ENCODE measurements around the gene LGALS8.

LGALS8 gene

DNA sequence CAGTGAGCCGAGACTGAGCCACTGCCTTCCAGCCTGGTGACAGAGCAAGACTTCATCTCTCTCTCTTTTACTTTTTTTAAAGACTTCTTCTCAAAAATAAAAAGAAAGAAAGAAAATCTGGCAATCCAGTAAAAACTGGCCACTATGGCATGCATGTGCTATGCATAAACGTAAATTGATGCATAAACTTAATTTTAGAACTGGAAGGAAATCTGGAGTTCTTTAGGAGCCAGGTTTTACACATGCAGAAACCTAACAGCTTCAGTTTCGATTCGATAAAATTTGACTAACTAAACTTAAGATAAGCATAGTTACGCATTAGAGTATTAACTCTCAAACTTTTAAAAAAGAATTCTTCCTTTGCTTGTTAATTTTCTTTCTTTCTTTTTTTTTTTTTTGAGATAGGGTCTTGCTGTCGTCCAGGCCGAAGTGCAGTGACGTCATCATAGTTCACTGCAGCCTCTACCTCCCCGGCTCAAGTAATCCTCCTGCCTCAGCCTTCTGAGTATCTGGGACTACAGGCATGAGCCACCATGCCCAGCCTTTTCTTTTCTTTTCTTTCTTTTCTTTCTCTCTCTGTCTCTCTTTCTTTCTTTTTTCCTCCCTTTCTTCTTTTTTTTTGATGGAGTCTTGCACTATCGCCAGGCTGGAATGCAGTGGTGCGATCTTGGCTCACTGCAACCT lies 11.9 kb upstream of the LGALS8 start:
- no peak for DNase-seq (ENCODE audit: extremely low read depth, low read depth)
- TF ChIP-seq CTCF (IDR thresholded peaks at IDR 0.05; ENCODE audit: low read depth, low read length) = no peak

- no peak for TF ChIP-seq CTCF (IDR thresholded peaks at IDR 0.05; ENCODE audit: low read depth, low read length)
- DNase-seq (ENCODE audit: extremely low read depth, low read depth) = no peak
These were observed 8.9 kb upstream of the LGALS8 start for GRCh38 chr1:236514703-236515442.

DNA sequence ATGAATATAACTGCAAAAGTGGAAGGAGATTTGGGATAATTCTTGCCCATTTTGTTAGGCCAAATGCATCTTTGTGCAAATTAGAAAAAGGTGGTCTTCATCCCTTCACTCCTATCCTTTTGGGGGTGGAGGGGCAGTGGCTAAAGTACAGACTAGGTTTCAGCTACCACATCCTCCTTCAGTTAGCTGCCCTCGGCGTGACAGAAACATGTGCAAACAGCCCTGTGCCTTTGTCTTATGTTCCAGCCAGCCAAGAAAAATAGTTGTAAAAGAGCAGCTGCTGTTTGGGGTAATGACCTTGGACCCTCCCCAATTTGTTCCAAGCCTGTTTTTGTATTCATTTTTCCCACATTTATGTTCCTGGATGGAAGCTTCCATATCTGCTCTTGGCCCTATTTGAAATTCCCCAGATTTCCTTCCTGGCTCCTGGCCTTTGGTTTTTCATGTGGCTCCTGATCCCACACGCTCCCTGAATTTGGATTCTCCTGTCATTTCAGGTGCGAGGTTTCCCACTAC lies 8.3 kb upstream of the LGALS8 start:
- no peak for TF ChIP-seq CTCF (IDR thresholded peaks at IDR 0.05; ENCODE audit: low read depth, low read length)
- no peak for DNase-seq (ENCODE audit: extremely low read depth, low read depth)

- no peak for TF ChIP-seq CTCF (IDR thresholded peaks at IDR 0.05; ENCODE audit: low read depth, low read length)
- peak; percentile 40 for DNase-seq (ENCODE audit: extremely low read depth, low read depth)
These were observed 6.7 kb upstream of the LGALS8 start for GRCh38 chr1:236516929-236517704.

- no peak for DNase-seq (ENCODE audit: extremely low read depth, low read depth)
These were observed 5.5 kb upstream of the LGALS8 start for GRCh38 chr1:236518322-236518721.

GRCh38 chr1:236520445-236521005 lies 3.3 kb upstream of the LGALS8 start:
- no peak for DNase-seq (ENCODE audit: extremely low read depth, low read depth)
- no peak for TF ChIP-seq CTCF (IDR thresholded peaks at IDR 0.05; ENCODE audit: low read depth, low read length)

More at GRCh38 chr1:236518322-236518721, 5.5 kb upstream of the LGALS8 start:
- TF ChIP-seq CTCF (IDR thresholded peaks at IDR 0.05; ENCODE audit: low read depth, low read length) = no peak

All from AG09319 (cell line).